GM18951 (cell line): ENCODE results near the gene TMEM255A.

ENCODE experiments used
- POLR2A ChIP-seq: IDR thresholded peaks from 4 replicates; pipeline ENCODE4 v1.6.1; 2011; ENCODE audit warnings: mild to moderate bottlenecking; ENCODE audit not compliant: insufficient read length, insufficient read depth; ENCODE audit errors: extremely low read depth
- in situ Hi-C: fragments of 300-500 bp; cut with MboI; formaldehyde crosslinking; loops from one replicate; pipeline ENCODE4 v1.12.0; 2022; ENCODE audit warnings: low sequenced_read_pairs, mixed read lengths, inconsistent platforms; ENCODE audit not compliant: unreplicated experiment

TMEM255A gene

GRCh38 chrX:120321520-120322281, 10.4 kb upstream of the TMEM255A start:
- no peak for TF ChIP-seq POLR2A
- in situ Hi-C loops: no loop called here

- in situ Hi-C loops: no loop called here
- TF ChIP-seq POLR2A: no peak
Measured at GRCh38 chrX:120318411-120318810, 7.2 kb upstream of the TMEM255A start.

GRCh38 chrX:120316587-120317283, 5.5 kb upstream of the TMEM255A start:
- TF ChIP-seq POLR2A: no peak
- in situ Hi-C loops: no loop called here

GRCh38 chrX:120315776-120316175, 4.5 kb upstream of the TMEM255A start:
- in situ Hi-C loops: no loop called here
- TF ChIP-seq POLR2A: no peak

- TF ChIP-seq POLR2A: no peak
- in situ Hi-C loops: no loop called here
Measured at GRCh38 chrX:120311727-120312063, 434 bp upstream of the TMEM255A start.

GRCh38 chrX:120309873-120310705, 1.2 kb downstream of the TMEM255A start:
- TF ChIP-seq POLR2A: no peak
- in situ Hi-C loops: no loop called here

- in situ Hi-C loops: no loop called here
- peak; percentile 38 for TF ChIP-seq POLR2A
Measured at GRCh38 chrX:120308959-120309872, 2.0 kb downstream of the TMEM255A start.

GRCh38 chrX:120308558-120308957, 2.7 kb downstream of the TMEM255A start:
- no peak for TF ChIP-seq POLR2A
- in situ Hi-C loops: no loop called here

- in situ Hi-C loops: no loop called here
- TF ChIP-seq POLR2A: no peak
Measured at GRCh38 chrX:120306630-120307029, 4.6 kb downstream of the TMEM255A start.

GRCh38 chrX:120305531-120306141, 5.6 kb downstream of the TMEM255A start:
- in situ Hi-C loops: no loop called here
- no peak for TF ChIP-seq POLR2A

GRCh38 chrX:120304256-120304655, 7.0 kb downstream of the TMEM255A start:
- TF ChIP-seq POLR2A: no peak
- in situ Hi-C loops: no loop called here

GRCh38 chrX:120302434-120302833, 8.8 kb downstream of the TMEM255A start:
- TF ChIP-seq POLR2A: peak; percentile 44
- in situ Hi-C loops: no loop called here

GRCh38 chrX:120301960-120302359, 9.3 kb downstream of the TMEM255A start:
- in situ Hi-C loops: no loop called here
- no peak for TF ChIP-seq POLR2A

- in situ Hi-C loops: no loop called here
- TF ChIP-seq POLR2A: no peak
Measured at GRCh38 chrX:120301497-120301896, 9.8 kb downstream of the TMEM255A start.
